Femur (tissue), 1 donor: Measurements from ENCODE around the gene ZNF143.

Experiments
- DNase-seq: peaks from one replicate; pipeline ENCODE4 v3.0.0-alpha.2; 2017

The ZNF143 gene

GRCh38 chr11:9575260-9576240, 114.7 kb downstream of the ZNF143 start:
- peak; percentile 80 for DNase-seq

GRCh38 chr11:9576701-9577381, 116.0 kb downstream of the ZNF143 start:
- DNase-seq, result no peak

GRCh38 chr11:9577556-9577955, 116.7 kb downstream of the ZNF143 start:
- no peak for DNase-seq
